SK-MEL-5 (cell line): Measurements from ENCODE around the gene NBEAL1. TPM values are rescaled to one million over a fixed set of nuclear protein-coding genes. Genes with fewer than 3 reads are reported as not detected.
A peak's percentile ranks its signal among the peaks of the same experiment; 100 is the strongest.
"Not testable (repeated sequence)": the region's sequence is repeated elsewhere in the genome, so short reads cannot be mapped to it uniquely, and the experiment has no call there.

Experiments
- DNase-seq: peaks from one replicate; pipeline ENCODE4 v3.0.0-alpha.2; 2016; ENCODE audit warnings: low read depth, low spot score
- in situ Hi-C: cut with HindIII; loops from 2 replicates; pipeline ENCODE4 v1.10.0; 2016; ENCODE audit warnings: low sequenced_read_pairs, high pct_unique_total_duplicates, low pct_unique_long_range_greater_than_20kb
- total RNA-seq: library from RNA; depleted of rRNA; stranded (reverse); fragments of >200 nt; shearing (Covaris generic); gene quantifications from 2 replicates; pipeline ENCODE4 v1.2.3, GENCODE V29; 2014

The NBEAL1 gene
- total RNA-seq, 1 experiment from 2014 or later: 12.9 TPM

DNA sequence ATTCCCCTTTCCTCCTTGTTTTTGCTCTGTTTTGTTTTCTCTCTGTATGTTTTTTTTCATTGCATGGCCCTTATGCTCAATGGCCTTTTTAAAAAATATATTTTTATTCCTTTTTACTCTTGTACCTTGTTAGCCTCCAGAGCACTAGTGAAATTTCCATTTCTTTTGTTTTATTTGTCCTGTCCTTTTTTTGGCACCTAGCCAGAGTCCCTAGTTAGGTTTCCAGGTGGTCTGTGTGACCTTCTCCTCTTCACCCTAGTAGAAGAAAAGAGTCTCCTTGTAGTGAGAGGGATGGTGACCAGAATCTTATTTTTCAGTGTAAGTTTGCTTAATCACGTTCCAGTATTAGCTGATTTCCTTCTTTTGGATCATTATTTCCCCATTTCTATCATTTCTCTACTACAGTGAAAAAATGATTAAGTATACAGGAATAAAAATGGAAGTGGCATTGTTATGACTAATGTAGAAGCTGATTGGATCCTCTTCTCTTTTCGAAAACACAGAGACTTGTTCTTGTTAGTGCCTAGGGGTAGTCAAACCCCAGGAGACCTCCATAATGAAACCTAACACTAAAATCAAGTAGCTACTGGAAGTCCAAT, 65.9 kb downstream of the NBEAL1 start:
- DNase-seq: peak; percentile 18
- in situ Hi-C loops: no loop called here

DNA sequence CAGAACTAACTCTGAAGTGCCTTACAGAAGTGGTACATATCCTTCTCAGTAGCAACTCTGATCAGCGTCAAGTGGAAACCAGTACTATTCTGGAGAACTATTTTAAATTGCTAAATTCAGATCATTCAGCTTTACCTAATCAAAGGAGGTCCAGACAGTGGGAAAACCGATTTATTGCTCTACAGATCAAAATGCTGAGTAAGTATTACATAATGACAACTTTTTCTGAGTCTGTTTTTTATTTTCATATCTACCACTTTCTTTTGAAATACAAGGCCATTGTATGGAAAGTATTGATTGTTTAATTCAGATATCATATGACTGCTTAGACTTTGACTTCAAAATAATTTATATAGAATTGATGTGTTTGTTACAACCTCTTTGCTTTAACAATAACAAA, 68.7 kb downstream of the NBEAL1 start:
- DNase-seq: no peak
- in situ Hi-C loops: no loop called here

DNA sequence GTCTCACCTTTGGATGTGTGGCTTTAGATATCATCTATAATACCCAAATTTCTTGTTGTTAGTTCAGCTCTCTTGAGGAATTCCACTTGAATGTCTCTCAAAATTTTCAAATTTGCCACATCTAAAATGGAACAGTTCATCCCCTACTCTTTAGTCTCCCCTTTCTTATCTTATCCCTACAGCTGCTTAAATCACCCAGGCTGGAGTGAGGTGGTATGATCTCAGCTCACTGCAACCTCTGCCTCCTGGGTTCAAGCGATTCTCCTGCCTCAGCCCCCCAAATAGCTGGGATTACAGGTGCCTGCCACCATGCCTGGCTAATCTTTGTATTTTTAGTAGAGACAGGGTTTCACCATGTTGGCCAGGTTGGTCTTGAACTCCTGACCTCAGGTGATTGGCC, 71.7 kb downstream of the NBEAL1 start:
- in situ Hi-C loops, DNase-seq: not testable (repeated sequence)

- in situ Hi-C loops, DNase-seq: not testable (repeated sequence)
Measured at GRCh38 chr2:203090721-203091120, 76.0 kb downstream of the NBEAL1 start.

DNA sequence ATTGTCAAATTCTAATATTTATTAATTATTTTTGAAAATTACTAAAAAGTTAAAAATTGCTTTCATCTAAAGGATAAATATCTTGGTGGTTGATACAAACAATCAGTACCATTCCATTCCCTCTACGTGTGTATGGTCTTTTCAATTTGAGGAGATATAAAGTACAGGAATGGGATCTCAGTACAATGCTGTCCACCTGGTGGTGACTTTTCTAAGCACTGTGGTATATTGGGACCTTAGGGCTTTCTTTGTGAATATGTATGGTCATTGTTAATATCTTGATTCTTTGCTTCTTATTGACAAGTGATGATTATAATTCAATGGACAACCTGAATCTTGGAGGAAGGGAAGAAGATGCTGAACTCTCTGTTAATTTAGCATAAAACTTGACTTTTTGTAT, 83.1 kb downstream of the NBEAL1 start:
- DNase-seq: peak; percentile 34
- in situ Hi-C loops: no loop called here

DNA sequence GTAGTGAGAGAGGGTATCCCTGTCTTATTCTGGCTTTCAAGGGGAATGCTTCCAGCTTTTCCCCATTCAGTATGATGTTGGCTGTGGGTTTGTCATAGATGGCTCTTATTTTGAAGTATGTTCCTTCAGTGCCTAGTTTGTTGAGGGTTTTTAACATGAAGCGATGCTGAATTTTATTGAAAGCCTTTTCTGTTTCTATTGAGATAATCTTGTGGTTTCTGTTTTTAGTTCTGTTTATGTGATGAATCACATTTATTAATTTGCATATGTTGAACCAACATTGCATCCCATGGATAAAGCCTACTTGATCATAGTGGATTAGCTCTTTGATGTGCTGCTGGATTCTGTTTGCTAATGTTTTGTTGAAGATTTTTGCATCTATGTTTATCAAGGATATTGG, 87.7 kb downstream of the NBEAL1 start:
- in situ Hi-C loops, DNase-seq: not testable (repeated sequence)

GRCh38 chr2:203104273-203104672, 89.6 kb downstream of the NBEAL1 start:
- in situ Hi-C loops: no loop called here
- no peak for DNase-seq

- no peak for DNase-seq
- in situ Hi-C loops: no loop called here
Measured at GRCh38 chr2:203105996-203106395, 91.3 kb downstream of the NBEAL1 start.

DNA sequence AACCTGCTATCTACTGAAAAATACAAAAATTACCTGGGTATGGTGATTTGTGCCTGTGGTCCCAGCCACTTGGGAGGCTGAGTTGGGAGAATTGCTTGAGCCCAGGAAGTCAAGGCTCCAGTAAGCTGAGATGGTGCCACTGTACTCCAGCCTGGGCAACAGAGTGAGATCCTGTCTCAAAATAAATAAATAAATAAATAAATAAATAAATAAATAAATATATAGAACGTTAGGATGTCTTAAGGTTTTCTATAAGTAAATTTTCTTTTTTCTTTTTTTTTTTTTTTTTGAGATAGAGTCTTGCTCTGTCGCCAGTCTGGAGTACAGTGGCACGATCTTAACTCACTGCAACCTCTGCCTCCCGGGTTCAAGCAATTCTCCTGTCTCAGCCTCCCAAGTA, 95.8 kb downstream of the NBEAL1 start:
- DNase-seq, in situ Hi-C loops: not testable (repeated sequence)

GRCh38 chr2:203112342-203112741, 97.7 kb downstream of the NBEAL1 start:
- in situ Hi-C loops: no loop called here
- DNase-seq: no peak

GRCh38 chr2:203115201-203115700, 100.6 kb downstream of the NBEAL1 start:
- DNase-seq, in situ Hi-C loops: not testable (repeated sequence)

DNA sequence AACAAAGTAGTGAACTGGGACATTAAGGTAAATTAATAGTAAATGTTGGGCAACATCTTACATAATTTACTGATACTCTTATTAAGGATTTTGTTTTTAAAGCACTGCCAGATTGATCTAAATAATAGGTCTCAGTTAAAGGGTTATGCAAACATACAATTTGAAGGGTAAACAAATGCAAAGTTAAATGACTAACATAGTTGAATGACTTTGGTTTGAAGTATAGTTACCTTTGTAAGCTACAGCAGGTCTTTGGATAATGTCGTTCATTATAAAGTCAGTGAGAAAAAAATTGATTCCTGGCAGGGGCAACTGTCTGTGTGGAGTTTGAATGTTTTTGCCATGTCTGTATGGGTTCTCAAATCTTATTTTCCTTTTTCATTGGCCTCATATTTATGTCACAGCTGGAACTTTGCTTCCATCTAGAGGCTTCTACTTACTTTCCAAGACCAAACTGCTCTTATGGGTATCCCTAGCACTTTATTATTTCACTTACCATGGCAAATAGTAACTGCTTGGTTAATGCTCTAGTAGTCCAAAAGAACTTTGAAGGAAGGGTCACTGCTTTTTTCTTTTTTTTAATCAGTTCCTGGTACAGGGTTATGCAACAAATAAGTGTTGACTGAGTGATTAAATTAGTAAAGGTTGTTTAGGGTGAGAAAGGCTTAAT, 107.8 kb downstream of the NBEAL1 start:
- peak; percentile 41 for DNase-seq
- in situ Hi-C loops: no loop called here

GRCh38 chr2:203126996-203127395, 112.3 kb downstream of the NBEAL1 start:
- no peak for DNase-seq
- in situ Hi-C loops: no loop called here

DNA sequence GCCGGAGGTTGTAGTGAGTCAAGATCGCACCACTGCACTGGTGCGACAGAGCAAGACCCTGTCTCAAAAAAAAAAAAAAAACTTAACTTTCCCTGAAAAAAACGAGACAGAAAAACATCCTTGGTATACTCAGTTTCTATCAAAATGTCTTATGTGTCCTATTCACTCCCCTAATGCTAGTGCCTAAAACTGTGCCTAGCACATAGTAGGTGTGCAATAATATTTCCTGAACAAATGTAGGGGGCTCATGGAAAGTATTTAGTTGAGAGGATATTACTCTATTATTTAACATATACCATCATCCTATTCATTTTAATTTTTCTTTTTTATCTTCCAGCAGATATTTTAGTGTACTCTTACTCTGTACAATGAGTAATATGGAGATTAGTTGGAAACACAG, 120.4 kb downstream of the NBEAL1 start:
- no peak for DNase-seq
- in situ Hi-C loops: no loop called here

DNA sequence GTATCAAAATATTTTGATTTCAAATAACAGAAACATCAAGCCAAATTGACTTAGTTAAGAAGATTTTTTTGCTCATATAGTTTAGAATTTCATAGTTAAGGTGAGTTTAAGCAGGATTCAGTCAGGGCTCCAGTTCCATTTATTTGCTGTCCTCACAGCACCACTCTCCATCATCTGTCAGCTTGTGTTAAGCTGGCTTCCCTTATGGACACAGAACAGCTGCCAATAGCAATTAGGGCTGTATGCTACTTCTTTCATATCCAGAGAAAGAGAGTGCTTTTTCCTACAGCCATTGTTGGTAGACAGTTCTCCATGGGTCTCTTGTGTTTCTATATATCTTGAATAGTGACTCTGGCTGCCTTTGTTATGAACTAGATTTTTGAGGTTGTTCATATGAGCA, 128.7 kb downstream of the NBEAL1 start:
- in situ Hi-C loops: no loop called here
- DNase-seq: no peak

DNA sequence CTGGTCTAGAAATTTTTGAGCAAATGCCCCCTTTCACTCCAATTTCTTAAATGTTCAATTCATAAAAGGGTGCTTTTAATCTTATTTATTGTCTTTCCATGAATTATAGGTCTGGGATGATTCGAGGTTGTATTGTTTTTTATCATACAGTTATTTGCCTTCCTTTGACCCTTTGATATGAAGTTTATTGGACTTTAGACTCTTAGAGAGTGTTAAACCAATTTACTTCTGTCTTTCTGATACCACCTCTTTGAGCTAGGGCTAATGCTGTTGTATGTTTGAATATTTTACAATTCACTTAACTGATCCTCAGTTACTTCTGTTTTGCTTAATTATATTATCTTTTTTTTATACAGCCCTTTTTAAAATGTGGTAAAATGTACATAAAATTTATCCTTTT, 134.5 kb downstream of the NBEAL1 start:
- DNase-seq: no peak
- in situ Hi-C loops: no loop called here

DNA sequence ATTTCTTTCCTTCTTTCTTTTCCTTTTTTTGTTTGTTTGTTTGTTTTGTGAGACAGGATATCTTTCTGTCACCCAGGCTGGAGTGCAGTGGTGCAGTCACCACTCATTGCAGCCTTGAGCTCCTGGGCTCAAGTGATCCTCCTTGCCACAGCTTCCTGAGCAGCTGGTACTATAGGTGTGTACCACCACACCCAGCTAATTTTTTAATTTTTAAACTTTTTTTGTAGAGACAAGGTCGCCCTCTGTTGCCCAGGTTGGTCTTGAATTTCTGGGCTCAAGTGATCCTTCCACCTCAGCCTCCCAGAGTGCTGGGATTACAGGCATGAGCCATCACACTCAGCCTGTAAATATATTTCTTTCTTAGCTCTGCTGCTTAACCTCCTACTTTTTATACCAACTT, 140.7 kb downstream of the NBEAL1 start:
- in situ Hi-C loops: no loop called here
- no peak for DNase-seq

GRCh38 chr2:203162722-203163121, 148.0 kb downstream of the NBEAL1 start:
- DNase-seq, in situ Hi-C loops: not testable (repeated sequence)

GRCh38 chr2:203164311-203164935, 149.7 kb downstream of the NBEAL1 start:
- in situ Hi-C loops: no loop called here

More at GRCh38 chr2:203164311-203164935, 149.7 kb downstream of the NBEAL1 start:
- DNase-seq: no peak
